ENCODE results near the gene MAPK13. TPM values are rescaled to one million over a fixed set of nuclear protein-coding genes. Genes with fewer than 3 reads are reported as not detected.

MAPK13 gene
- total and polyA plus RNA-seq, 4 donors = 1.9 to 17.2 (median 3.0) TPM

DNA sequence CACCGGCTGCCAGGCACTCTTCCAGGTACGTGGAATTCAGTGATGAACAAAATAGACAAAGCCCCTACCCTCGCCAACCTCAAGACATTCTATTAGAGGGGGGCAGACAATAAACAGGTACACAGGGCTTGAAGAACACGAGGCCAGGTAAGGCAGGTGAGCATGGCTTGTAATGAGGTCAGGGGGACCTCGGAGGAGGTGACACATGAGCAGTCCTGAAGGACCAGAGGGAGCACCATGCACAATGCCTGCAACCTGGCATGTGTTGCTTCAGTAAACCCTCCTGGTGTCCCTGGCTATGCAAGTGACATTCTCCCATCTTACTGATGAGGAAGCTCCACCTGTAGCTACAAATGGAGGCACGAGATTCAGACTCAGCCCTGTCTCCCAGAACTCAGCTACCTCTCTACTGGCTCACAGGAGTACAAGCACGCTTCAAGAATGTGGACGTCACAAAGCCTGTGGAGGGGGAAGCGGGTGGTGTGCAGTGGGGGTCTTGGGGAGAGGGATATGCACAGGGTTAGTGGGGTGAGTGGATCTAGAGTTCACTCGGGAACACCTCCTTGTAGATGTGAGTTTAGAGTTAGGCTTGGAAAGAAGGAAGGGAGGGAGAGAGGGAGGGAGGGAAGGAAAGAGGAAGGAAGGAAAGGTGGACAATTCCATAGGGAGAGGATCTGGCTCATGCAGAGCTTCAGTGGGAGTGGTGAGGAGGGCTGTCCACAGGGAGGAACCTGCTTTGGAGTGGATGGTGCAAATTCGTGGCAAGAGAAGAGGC, 7.6 kb upstream of the MAPK13 start:
- Histone ChIP-seq H3K9ac (ENCODE audit: low read depth in 1 of 2, low read length in 2 of 2) (no peak overlapping the region), H3K27me3 (ENCODE audit: control insufficient read depth in 4 of 4, insufficient read depth in 4 of 4, low read length in 3 of 4) (no peaks in the 10 kb centered on the region), H3K9me3 (ENCODE audit: control insufficient read depth in 4 of 4, low read length in 3 of 4) (no peaks in the 10 kb centered on the region), H3K27ac (ENCODE audit: low read depth in 1 of 2, low read length in 2 of 2) (no peak overlapping the region), H3K4me3 (ENCODE audit: low read depth in 1 of 3, low read length in 3 of 3) (no peak overlapping the region), H3K36me3 (ENCODE audit: control insufficient read depth in 4 of 4, insufficient read depth in 3 of 4, low read depth in 1 of 4, low read length in 3 of 4) (no peaks in the 10 kb centered on the region), H3K4me1 (ENCODE audit: control insufficient read depth in 4 of 4, insufficient read depth in 4 of 4, low read length in 3 of 4) (peaks cover 5 to 32% (median 23%) of the 10 kb centered on the region in 4 donors)
- DNase-seq (ENCODE audit: low spot score) = no peak
- TF ChIP-seq, protein P1, sequence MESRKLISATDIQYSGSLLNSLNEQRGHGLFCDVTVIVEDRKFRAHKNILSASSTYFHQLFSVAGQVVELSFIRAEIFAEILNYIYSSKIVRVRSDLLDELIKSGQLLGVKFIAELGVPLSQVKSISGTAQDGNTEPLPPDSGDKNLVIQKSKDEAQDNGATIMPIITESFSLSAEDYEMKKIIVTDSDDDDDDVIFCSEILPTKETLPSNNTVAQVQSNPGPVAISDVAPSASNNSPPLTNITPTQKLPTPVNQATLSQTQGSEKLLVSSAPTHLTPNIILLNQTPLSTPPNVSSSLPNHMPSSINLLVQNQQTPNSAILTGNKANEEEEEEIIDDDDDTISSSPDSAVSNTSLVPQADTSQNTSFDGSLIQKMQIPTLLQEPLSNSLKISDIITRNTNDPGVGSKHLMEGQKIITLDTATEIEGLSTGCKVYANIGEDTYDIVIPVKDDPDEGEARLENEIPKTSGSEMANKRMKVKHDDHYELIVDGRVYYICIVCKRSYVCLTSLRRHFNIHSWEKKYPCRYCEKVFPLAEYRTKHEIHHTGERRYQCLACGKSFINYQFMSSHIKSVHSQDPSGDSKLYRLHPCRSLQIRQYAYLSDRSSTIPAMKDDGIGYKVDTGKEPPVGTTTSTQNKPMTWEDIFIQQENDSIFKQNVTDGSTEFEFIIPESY (IDR thresholded peaks at IDR 0.05) = no peak
- TF ChIP-seq YY1 (IDR thresholded peaks at IDR 0.05) (no peak), SP1 (IDR thresholded peaks at IDR 0.05) (no peak), MAX (IDR thresholded peaks at IDR 0.05) (no peak), HNF4G (IDR thresholded peaks at IDR 0.05) (no peak), FOXA2 (IDR thresholded peaks at IDR 0.05) (no peak), JUND (IDR thresholded peaks at IDR 0.05) (no peak), GABPA (IDR thresholded peaks at IDR 0.05 in 1 of 2, conservative IDR thresholded peaks at IDR 0.05 in 1 of 2) (no peak), FOXA1 (IDR thresholded peaks at IDR 0.05) (no peak), RXRA (IDR thresholded peaks at IDR 0.05) (no peak), HNF4A (conservative IDR thresholded peaks at IDR 0.05) (no peak), NR2F2 (IDR thresholded peaks at IDR 0.05) (no peak), ATF3 (IDR thresholded peaks at IDR 0.05) (no peak)
- TF ChIP-seq, protein P2, sequence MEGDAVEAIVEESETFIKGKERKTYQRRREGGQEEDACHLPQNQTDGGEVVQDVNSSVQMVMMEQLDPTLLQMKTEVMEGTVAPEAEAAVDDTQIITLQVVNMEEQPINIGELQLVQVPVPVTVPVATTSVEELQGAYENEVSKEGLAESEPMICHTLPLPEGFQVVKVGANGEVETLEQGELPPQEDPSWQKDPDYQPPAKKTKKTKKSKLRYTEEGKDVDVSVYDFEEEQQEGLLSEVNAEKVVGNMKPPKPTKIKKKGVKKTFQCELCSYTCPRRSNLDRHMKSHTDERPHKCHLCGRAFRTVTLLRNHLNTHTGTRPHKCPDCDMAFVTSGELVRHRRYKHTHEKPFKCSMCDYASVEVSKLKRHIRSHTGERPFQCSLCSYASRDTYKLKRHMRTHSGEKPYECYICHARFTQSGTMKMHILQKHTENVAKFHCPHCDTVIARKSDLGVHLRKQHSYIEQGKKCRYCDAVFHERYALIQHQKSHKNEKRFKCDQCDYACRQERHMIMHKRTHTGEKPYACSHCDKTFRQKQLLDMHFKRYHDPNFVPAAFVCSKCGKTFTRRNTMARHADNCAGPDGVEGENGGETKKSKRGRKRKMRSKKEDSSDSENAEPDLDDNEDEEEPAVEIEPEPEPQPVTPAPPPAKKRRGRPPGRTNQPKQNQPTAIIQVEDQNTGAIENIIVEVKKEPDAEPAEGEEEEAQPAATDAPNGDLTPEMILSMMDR (IDR thresholded peaks at IDR 0.05; ENCODE audit: low read depth, low read length, missing input control) = no peak
- TF ChIP-seq, protein P3, sequence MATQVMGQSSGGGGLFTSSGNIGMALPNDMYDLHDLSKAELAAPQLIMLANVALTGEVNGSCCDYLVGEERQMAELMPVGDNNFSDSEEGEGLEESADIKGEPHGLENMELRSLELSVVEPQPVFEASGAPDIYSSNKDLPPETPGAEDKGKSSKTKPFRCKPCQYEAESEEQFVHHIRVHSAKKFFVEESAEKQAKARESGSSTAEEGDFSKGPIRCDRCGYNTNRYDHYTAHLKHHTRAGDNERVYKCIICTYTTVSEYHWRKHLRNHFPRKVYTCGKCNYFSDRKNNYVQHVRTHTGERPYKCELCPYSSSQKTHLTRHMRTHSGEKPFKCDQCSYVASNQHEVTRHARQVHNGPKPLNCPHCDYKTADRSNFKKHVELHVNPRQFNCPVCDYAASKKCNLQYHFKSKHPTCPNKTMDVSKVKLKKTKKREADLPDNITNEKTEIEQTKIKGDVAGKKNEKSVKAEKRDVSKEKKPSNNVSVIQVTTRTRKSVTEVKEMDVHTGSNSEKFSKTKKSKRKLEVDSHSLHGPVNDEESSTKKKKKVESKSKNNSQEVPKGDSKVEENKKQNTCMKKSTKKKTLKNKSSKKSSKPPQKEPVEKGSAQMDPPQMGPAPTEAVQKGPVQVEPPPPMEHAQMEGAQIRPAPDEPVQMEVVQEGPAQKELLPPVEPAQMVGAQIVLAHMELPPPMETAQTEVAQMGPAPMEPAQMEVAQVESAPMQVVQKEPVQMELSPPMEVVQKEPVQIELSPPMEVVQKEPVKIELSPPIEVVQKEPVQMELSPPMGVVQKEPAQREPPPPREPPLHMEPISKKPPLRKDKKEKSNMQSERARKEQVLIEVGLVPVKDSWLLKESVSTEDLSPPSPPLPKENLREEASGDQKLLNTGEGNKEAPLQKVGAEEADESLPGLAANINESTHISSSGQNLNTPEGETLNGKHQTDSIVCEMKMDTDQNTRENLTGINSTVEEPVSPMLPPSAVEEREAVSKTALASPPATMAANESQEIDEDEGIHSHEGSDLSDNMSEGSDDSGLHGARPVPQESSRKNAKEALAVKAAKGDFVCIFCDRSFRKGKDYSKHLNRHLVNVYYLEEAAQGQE (IDR thresholded peaks at IDR 0.05) = no peak
- WGBS = 79% methylated on average over 11 of the region's 11 CpGs

All from liver (tissue), 9 donors.